ENCODE data around the gene ENTPD6. TPM values are rescaled to one million over a fixed set of nuclear protein-coding genes. Genes with fewer than 3 reads are reported as not detected.

Gene ENTPD6
- total RNA-seq, 1 donor from 2014 or later = 43.0 TPM

- Mint-ChIP-seq H3K36me3 (ENCODE audit: low read depth, unreplicated experiment) (peaks cover 6% of the 10 kb centered on the region), H3K4me1 (ENCODE audit: unreplicated experiment) (peaks cover 9% of the 10 kb centered on the region), H3K4me3 (ENCODE audit: unreplicated experiment) (no peak overlapping the region), H3K27me3 (ENCODE audit: unreplicated experiment) (peaks cover 8% of the 10 kb centered on the region), H3K9me3 (ENCODE audit: unreplicated experiment) (no peaks in the 10 kb centered on the region), H3K27ac (ENCODE audit: unreplicated experiment) (no peak overlapping the region)
- no peak for DNase-seq (ENCODE audit: low spot score)
- TF ChIP-seq CTCF (IDR thresholded peaks at IDR 0.05; ENCODE audit: unreplicated experiment) = no peak
Observed at GRCh38 chr20:25252686-25253421, 57.3 kb downstream of the ENTPD6 start.

GRCh38 chr20:25253606-25254275 lies 58.2 kb downstream of the ENTPD6 start:
- no peak for TF ChIP-seq CTCF (IDR thresholded peaks at IDR 0.05; ENCODE audit: unreplicated experiment)
- Mint-ChIP-seq H3K27ac (ENCODE audit: unreplicated experiment) (no peak overlapping the region), H3K27me3 (ENCODE audit: unreplicated experiment) (peaks cover 7% of the 10 kb centered on the region), H3K36me3 (ENCODE audit: low read depth, unreplicated experiment) (peaks cover 7% of the 10 kb centered on the region), H3K4me3 (ENCODE audit: unreplicated experiment) (no peak overlapping the region), H3K9me3 (ENCODE audit: unreplicated experiment) (no peaks in the 10 kb centered on the region), H3K4me1 (ENCODE audit: unreplicated experiment) (peaks cover 8% of the 10 kb centered on the region)
- DNase-seq (ENCODE audit: low spot score) = no peak

DNA sequence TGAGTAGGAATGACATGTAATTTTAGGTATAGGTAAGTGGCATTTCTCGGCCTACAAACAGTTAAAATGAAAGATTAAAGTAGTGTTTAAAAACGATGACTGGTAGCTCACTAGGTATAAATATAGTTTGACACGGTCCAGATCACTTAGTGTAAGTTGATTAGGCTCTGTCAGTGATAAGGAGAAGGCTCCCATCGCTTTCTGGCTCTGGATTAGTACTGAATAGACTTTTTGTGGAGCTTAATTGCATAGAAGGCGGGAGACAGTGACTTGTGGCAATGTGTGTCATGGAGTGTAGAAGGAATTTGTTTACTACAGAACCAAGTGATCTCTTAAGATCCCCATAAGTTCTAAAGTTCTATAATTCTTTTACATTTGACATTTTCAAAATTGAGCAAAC lies 59.1 kb downstream of the ENTPD6 start:
- H3K27me3 Mint-ChIP-seq (ENCODE audit: unreplicated experiment) = peaks cover 5% of the 10 kb centered on the region
- peaks cover 16% of the 10 kb centered on the region for H3K36me3 Mint-ChIP-seq (ENCODE audit: low read depth, unreplicated experiment)
- no peaks in the 10 kb centered on the region for H3K9me3 Mint-ChIP-seq (ENCODE audit: unreplicated experiment)
- no peak overlapping the region for H3K4me3 Mint-ChIP-seq (ENCODE audit: unreplicated experiment)
- no peak for DNase-seq (ENCODE audit: low spot score)
- no peaks in the 10 kb centered on the region for H3K4me1 Mint-ChIP-seq (ENCODE audit: unreplicated experiment)
- no peak overlapping the region for H3K27ac Mint-ChIP-seq (ENCODE audit: unreplicated experiment)
- no peak for TF ChIP-seq CTCF (IDR thresholded peaks at IDR 0.05; ENCODE audit: unreplicated experiment)

DNA sequence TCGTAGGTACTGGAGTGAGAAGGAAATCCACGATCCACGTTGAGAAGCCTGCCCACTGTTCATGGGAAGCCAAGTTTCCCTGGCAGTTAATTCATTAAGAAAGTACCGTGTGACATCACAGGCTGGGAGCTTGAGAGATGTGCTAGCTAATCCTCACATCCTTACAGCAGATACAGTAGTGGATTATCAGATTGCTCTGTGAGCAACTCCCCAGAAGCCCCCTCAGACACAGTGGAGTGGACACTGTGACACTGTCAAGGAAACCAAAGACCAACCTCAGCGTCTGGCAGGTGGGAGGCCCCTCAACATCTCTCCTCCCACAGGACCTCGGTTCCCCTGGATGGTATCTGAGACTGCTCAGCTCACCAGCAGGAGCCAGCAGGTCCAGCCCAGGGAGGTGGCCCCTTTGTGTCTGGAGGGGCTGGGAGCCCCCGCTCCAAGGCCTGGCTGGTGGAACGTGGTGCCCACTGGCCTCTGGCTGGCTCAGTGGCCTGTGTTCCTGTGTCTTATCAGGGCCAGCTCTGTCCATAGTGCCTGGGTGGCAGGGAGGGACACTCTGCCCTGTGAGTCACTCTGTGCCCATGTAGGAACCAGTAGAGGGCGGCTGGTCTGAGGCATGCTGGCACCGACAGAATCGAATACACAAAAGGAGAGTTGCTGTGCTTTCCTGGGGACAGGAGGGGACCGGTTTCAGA lies 59.6 kb downstream of the ENTPD6 start:
- no peak for TF ChIP-seq CTCF (IDR thresholded peaks at IDR 0.05; ENCODE audit: unreplicated experiment)
- Mint-ChIP-seq H3K27ac (ENCODE audit: unreplicated experiment) (no peak overlapping the region), H3K36me3 (ENCODE audit: low read depth, unreplicated experiment) (peaks cover 21% of the 10 kb centered on the region), H3K27me3 (ENCODE audit: unreplicated experiment) (peaks cover 5% of the 10 kb centered on the region), H3K9me3 (ENCODE audit: unreplicated experiment) (no peaks in the 10 kb centered on the region), H3K4me1 (ENCODE audit: unreplicated experiment) (no peaks in the 10 kb centered on the region), H3K4me3 (ENCODE audit: unreplicated experiment) (no peak overlapping the region)
- DNase-seq (ENCODE audit: low spot score) = no peak
